NCI-H526 (cell line): ENCODE data around the gene SH3BP2.

Source experiments
- DNase-seq, 2 experiments: peaks; one replicate each; lab custom pipeline; 2025; lab: John Stamatoyannopoulos, UW

Gene SH3BP2, protein sequence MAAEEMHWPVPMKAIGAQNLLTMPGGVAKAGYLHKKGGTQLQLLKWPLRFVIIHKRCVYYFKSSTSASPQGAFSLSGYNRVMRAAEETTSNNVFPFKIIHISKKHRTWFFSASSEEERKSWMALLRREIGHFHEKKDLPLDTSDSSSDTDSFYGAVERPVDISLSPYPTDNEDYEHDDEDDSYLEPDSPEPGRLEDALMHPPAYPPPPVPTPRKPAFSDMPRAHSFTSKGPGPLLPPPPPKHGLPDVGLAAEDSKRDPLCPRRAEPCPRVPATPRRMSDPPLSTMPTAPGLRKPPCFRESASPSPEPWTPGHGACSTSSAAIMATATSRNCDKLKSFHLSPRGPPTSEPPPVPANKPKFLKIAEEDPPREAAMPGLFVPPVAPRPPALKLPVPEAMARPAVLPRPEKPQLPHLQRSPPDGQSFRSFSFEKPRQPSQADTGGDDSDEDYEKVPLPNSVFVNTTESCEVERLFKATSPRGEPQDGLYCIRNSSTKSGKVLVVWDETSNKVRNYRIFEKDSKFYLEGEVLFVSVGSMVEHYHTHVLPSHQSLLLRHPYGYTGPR

DNA sequence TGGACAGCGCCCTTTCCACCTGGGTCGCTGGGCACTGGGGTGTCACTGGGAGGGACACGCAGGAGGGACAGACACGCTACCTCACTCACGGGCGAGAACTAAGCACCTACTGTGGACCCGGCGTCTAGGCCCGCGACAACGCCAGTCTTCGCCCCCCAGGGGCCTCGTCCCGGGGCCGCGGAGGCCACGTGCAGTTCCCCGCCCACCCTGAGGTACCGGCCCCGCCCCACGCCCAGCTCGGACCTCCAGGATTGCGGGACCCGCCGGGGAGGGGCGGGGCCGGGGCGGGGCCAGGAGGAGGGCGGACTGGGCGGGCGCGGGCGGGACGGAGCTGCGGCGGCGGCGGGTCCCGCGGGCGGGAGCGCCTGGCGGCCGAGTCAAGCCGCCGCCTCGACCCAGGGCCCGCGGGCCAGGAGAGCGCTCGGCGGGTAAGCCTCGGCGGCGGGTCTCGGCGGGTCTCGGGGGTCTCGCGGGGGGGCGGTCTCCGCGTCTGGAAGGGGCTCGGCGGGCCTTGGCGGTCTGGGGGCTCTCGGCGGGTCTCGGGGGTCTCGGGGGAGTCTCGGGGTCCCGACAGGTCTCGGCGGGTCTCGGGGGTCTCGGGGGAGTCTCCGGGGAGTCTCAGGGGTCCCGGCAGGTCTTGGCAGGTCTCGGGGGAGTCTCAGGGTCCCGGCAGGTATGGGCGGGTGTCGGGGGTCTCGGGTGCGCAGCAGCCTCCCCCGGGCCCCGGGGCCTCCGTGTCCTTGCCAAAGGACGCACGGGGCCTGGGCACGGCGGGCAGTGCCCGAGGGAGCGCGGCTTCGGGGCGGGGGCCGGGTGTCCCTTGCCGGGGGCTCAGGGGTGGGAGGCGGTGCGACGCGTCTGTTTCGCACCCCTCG, at the start of gene SH3BP2:
Gene SH3BP2 (plus strand): TSS at position 375 of the 875 bp plus-strand sequence. CDS start 27,533 bp downstream, outside the sequence.
- DNase-seq, result peak in 1 of 2 experiments; percentile 88

DNA sequence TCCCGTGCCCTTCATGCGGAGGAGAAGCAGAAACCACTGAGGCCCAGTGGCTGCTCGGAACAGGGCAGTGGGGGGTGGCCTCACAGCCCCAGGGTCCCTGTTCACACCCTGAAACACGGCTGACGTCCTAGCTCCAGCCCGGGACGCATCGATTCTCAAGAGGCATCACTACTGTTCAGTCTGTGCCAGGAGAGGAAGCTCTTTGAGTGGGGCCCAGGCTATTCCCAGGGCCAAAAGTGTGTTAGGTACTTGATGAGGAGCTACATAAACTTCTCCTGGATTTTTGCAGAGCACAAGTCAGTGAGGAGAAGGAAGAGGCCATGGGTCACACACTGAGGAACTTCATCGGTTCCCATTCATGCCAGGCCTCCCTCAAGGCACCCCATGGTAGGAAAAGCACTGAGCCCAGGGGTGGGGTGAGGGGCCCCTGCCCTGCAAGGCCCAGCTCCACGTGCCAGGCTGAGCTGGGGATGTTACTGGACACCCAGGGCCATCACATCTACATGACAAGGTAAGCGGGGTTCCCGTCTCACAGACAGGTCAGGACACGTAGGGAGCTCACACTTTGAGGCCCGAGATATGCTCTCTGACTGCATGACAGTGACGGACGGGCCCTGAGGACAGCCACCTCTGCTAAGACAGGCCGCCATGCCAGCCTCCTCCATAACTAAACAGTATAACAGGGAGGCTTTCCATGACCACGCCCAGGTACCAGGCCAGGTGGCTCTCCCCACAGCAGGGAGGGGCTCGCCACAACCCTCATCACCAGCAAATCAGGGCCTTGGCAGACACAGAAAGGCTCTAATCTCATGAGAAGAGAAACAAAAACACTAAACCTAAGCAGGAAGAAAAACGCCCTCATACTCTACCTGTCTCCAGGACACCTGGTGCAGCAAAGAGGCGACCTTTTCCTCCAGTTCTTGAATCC, 49.1 kb upstream of the SH3BP2 start:
- DNase-seq, result no peak

DNA sequence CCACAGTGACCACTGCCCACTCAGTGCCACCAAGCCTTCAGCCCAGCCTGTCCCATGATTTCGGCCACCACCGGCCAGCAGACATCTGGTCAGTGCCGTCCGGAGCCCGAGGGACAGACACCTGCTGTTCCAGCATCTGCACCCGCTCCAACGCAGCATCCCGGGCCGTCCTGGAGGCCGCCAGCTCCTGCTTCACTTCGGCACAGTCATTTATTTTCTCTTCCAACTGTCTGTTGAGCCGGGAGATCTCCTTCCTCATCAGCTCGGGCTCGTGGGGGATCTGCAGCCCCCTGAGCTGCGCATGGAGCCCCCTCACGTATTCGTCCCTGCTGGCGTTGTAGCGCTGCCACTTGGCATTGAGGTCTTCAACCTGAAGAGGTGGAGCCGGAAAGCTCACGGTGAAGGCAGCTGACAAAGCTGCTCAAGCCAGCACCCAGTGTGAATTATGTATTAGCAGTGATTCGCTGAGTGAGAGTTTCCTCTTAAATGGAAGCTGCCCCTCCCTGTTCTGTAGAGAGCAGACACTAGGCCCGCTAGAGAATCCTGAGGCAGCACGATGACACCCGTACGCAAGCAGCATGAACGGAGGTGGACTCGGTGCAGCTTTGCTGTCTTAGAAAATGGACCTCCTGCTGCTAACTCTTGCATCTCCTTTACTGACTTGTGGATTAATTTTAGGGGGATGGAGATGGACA, 48.2 kb upstream of the SH3BP2 start:
- DNase-seq, result no peak

DNA sequence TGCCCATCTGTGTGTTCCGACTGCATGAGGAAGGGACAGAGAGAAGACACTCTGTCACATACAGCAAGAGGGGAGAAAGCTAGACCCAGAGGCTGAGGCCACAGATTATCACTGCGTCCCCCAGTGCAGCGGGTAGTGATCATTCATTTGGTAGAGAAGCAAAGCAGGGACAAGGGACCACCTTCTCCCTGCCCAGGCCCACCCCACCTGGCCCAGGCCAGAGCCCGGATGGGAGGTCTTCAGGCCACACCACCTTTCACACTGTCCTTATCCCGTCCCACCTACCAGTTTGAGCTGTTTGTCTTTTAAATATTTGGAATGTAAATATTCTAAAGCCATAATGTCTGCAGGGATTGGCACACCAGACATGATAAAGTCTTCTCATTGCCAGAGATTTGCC, 47.4 kb upstream of the SH3BP2 start:
- DNase-seq, result no peak

DNA sequence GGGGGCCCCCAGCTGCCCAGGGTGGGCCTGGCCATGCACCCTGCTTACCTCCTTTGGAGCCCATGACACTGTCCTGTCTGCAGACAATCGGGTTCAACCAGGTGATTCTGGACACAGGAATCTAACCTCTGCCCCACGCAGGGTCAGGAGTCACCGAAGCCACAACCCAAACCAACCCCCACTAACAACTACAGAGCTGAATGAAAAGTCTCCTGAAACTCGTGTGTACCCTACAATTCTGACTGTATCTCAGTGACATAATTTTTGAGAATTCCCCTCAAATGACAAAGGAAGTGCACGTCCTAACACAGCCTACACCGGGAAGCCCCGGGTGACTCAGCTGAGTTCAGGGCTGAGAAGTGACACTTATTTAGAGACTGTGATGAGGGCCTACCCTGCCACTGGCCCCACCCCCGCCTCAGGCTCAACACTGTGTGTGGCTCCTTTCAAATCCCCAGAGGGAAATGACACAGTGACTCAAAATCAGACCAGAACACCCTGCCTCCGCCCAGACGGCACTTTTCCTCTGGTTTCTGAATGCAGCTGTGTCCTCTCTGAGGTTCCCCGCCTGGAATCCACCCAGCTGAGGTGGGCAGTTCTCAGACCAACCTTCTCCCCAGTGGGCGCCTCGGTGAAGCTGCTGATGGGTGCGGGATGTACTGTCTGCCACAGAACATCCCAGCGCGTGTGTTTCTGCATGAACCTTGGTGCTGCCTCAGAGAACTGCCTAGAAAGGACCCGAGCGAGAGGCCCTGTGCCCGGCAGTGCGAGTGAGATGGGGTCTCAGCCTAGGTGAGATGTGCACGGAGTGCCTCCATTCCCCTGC, 46.7 kb upstream of the SH3BP2 start:
- DNase-seq, result no peak

DNA sequence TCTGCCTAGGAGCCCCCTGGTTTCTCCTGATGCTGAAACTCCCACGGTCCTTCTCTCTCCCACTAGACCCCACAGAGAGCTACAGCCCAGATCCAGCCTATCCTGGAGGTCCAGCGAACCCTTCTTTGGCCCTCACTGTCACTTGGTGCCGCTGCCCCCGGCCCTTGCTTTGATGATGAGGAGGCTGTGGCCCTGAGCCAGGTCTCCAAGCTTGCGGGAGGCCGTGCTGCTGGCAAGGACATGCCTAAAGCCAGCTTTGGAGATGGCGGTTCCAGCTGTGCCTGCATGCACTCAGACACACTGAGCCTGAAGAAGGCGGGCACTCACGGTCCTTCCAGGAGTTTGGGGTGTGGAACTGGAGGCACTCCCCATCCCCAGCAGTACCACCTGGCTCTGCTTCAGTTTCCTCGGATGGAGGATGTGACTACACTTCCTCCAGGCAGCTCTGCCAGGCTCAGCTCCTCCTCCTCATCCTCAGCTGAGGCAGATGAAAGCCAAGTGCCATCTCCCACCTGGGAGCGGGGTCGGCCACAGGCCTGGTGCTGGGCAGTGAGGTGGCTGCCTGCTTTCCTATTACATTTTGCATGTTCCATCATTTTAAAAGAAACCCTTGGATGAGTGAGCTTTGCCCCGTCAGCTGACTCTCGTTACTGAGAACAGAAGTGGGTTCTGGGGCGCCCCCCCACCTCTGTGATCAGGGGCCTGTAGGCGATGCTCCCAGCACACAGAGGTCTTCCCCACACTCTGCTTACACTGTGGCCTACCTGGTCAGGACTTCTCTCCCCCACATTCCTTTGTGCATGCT, 45.8 kb upstream of the SH3BP2 start:
- DNase-seq, result no peak

DNA sequence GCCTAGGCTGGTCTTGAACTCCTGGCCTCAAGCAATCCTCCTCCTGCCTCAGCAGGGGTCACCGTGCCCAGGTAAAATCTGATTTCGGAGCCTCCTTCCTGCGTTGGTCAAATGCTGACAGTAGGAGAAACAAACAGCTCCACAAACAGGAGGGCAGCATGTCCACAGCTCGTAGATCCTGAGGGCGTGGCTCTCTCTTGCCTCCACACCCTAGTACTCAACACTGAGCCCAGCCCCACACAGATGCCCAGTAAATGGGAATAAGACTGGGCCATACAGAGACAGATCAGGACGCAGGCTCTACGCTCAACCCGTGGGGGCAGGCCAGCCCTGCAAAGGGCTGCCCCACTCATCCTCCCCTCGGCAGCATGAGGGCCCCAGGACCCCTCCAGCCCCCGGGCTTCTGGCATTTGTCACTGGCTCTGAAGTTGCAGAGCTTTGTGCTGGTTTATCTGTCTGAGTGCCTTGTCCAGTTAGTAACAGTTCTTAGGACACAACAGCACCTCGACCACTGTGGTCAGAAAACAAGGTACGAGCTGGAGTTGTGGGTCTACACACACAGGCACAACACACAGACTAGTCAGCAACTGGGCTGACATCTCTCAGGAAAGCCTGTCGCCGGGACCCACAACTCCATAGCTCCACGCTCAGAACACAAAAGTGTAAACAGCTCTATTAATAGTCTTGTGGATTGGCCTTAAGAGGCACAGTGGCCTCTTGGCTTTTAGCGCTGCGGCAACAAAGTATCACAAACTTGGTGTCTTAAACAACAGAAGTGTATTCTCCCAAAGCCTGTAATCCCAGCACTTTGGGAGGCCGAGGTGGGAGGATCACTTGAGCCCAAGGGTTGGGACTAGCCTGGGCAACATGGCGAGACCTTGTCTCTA, 41.9 kb upstream of the SH3BP2 start:
- no peak for DNase-seq

DNA sequence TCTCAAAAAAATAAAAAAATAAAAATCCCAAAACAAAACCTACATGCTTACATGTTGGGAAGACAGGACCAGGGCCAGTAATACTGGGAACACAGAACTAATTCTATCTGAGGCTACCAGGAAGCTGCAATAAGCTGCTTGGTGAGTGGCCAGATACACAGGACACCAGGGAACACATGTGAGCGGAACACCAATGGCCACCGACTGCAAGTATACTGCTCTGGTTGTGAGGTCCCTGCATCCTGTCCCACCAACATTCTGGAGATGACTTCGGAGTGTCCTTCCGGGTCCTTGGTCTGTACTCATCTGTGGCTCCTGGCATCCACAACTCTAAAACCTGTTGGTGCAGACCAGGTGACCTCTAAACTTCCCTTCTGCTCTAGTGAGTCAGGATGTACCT, 39.4 kb upstream of the SH3BP2 start:
- no peak for DNase-seq

DNA sequence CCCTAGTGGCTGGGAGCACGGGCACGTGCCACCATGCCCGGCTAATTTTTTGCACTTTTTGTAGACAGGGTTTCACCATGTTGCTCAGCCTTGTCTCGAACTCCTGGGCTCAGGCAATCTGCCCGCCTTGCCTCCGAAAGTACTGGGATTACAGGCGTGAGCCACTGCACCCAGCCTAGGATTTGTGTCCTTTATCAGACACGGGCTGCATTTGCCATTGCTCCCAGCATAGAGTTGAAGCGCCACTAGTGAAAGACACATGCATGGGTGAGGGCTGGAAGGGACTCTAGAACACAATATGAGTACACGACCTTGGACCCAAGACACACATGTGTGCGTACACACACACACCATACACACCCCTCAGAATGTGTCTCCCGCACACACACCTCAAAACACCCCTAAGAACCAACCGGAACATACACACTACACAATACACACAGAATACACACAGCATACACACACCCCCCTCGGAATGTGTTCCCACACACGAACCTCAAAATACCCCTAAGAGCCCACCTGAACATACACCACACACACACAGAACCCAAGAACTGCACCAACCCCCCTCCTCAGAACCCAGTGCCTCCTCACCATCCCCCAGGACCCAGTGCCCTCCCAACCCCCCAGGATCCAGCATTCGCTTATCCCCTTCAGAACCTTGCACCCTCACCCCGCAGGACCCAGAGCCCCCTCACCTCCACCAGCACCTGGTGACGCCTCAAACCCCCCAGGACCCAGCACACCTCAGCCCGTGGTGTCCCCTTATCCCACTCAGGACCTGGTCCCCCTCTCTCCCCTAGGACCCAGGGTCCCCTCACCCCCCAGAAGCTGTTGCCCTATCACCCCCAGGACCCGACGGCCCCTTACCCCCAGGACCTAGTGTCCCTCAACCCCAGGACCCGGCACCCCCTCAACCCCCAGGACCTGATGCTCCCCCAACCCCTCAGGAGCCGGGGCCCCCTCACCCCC, 37.8 kb upstream of the SH3BP2 start:
- DNase-seq, result no peak

DNA sequence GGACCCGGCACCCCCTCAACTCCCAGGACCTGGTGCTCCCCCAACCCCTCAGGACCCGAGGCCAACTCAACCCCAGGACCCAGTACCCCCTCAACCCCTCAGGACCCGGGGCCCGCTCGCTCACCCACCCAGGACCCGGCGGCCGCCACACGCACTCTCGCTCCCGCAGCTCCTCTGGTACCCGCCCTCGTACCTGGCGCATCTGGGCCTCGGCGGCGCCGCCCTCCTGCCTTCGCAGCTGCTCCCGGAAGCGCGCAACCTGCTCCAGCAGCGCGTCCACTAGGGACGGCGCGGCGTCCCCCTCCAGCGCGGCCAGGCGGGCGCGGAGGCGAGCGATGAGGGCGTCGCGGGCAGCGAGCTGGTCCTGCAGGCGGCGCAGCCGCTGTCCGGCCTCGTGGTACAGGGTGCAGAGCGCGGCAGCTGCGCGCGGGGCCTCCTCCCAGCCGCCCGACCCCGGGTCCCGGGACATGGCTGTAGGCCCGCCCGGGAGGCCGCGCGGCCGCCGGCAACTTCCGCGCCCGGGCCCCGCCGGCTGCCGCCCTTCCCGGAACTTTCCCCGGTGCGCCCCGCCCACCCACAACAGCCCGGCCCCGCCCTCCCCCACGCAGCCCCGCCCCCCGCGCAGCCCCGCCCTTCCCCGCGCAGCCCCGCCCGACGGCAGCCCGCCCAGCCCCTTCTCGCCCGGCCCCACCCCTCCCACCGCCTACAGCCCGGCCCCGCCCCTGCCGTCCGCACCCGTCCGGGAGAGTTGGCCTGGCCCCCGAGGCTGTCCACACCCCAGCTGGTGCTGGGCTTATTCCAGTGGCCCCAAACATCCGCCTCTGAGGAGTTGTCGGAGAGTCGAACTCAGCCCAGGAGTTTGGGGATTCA, 36.8 kb upstream of the SH3BP2 start, which contains the start of gene TNIP2:
Gene TNIP2 (minus strand): TSS at position 516 of the 870 bp plus-strand sequence. CDS start 47 bp downstream, at position 469.
- peak; percentile 29 to 93 for DNase-seq

DNA sequence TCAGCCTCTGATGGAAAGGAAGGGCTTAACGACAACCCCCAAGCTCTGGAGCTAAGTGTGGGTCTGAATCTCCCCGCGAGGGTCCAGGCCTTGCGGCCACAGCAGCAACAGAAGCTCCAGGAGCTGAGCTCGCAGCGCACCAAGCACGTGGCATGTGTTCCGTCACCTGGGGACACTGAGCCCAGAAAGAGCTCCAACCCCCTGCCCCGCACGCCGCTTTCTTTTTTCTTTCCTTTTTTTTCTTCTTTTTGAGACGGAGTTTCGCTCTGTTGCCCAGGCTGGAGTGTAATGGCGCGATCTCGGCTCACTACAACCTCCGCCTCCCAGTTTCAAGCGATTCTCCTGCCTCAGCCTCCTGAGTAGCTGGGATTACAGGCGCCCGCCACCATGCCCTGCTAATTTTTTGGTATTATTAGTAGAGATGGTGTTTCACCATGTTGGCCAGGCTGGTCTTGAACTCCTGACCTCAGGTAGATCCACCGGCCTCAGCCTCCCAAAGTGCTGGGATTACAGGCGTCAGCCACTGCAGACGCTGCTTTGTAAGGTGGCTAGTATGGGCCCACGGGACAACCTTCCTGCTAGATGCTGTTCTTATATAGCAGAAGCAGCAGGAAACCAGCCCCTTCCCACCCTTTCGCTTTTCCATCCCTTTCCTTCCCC, 36.1 kb upstream of the SH3BP2 start:
- DNase-seq, result no peak

DNA sequence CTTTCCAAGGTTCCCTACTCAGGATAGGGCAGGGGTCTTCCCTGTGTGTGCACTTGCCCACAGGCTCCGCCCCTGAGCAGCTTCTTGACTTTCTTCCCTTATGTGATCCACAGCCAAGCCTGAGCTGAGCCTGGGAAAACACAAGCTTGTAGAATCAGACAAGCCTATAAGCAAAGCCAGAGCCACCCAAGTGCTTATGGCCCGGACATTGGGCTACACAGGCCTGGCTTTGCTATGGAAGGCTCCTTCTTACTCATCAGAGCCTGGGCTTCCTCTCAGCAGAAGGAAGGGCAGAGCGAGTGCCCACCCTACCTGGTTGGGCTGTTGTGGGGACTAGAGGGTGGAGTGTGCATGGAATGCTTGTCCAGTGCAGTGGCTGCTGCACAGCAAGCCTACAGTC, 35.5 kb upstream of the SH3BP2 start:
- peak in 1 of 2 experiments; percentile 21 for DNase-seq

DNA sequence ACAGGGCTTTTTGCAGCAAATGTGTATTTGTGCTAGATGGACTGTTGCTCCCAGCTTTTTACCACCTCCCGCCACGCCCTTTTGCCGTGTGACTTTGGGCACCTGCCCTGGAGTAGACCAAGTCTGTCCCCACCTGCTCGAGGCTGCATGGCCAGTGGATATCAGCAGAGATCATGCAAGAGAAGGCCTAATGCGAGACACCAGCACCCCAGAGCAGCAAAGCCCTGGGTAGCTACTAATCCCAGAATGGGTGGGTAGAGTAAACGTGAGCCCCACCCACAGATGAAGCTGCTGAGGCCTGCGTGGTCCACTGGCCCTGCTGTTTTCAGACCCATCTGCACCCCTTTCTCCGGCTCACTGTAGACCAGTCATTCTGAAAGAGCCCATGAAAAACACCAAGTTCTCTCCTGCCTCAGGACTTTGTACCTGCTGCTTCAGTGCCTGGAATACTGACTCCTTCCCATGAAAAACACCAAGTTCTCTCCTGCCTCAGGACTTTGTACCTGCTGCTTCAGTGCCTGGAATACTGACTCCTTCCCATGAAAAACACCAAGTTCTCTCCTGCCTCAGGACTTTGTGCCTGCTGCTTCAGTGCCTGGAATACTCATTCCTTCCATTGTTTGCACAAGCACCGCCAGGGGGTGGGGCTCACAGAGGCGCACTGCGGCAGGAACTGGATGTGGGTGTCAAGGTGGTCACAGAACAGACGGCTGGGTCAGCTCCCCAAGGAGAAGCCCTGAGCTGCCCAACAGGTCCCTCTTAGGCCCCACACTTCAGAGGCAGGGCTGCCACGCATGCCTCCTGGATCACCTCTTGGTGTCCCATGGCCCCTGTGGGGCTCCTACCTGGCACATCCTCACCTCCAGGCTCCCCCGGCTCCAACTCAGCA, 31.6 kb upstream of the SH3BP2 start:
- DNase-seq, result peak in 1 of 2 experiments; percentile 49

DNA sequence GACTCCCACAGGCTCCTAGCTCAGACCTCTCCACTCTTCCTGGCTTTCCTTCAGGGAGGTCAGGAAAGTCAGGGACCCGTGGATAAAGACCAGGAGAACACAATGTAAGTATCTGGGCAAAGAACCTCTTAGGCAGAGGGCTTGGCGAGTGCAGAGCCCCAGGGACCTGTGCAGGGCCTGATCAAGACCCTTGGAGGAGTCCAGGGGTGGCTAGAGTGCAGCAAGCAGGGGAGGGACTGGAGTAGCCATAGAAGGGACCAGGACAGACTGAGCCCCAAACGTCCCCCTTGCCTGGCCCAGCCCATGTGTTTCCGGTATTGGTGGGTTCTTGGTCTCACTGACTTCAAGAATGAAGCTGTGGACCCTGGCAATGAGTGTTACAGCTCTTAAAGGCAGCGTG, 30.8 kb upstream of the SH3BP2 start:
- no peak for DNase-seq
